Fibroblast of the conjunctiva (primary cell): ENCODE measurements around the gene FGF2.
A peak's percentile ranks its signal among the peaks of the same experiment; 100 is the strongest.
"Not testable (repeated sequence)": the region's sequence is repeated elsewhere in the genome, so short reads cannot be mapped to it uniquely, and the experiment has no call there.

Experiments
- DNase-seq: peaks from one replicate; pipeline ENCODE4 v3.0.0-alpha.2; 2010; ENCODE audit warnings: low read depth

Gene FGF2

DNA sequence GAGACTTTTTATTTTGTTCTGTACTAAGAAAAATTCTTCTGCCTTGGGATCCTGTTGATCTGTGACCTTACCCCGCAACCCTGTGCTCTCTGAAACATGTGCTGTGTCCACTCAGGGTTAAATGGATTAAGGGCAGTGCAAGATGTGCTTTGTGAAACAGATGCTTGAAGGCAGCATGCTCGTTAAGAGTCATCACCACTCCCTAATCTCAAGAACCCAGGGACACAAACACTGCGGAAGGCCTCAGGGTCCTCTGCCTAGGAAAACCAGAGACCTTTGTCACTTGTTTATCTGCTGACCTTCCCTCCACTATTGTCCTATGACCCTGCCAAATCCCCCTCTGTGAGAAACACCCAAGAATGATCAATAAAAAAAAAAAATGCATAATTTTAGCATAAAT, 13.8 kb upstream of the FGF2 start:
- DNase-seq: not testable (repeated sequence)

DNA sequence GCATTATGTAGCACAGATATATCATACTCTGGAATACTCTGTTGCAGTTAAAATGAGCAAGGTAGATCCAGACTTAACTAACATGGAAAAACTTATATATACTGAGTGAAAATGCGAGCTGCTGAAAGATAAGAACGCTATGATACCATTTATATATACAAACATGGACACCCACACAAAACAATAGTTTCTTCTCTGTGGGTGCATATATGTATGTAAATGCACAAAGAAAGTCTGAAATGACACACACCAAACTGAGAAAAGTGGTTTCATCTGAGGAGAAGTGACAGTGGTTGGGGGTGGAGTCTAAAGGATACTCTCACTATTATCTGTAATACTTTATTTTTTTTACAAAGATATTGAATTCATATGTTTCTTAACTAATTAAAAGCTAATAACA, 12.2 kb upstream of the FGF2 start:
- DNase-seq: no peak

DNA sequence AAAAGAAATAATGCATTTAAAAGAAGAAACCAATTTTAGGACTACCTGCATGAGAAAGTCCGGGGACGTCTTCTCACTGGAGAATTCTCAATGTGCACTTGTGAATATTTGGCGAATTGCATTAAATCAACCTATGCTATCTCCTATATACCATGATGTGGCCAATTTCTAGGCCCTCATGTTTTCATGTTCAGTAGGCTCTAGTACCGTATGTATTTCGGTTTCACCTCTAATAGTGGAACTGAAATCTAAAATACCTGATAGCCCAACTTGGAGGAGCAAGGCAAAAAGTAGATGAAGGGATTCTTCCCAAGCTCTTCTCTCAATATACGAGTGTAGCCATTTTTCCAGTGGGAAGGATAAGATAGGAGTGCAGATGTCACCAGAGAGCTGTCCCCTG, 11.4 kb upstream of the FGF2 start:
- no peak for DNase-seq

DNA sequence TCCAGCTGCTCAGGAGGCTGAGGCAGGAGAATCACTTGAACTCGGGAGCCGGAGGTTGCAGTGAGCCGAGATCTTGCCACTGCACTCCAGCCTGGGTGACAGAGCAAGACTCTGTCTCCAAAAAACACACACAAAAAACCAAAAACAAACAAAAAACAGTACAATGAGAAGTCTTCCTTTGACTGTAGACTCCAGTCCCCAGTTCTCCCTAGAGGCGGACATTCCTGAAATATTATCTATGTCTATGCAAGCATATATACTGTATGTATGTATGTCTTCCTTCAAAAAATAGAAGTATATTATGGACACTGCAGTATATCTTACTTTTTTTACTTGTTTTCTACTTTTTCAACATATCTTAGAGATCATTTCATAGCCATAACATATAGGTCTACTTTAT, 10.2 kb upstream of the FGF2 start:
- no peak for DNase-seq

DNA sequence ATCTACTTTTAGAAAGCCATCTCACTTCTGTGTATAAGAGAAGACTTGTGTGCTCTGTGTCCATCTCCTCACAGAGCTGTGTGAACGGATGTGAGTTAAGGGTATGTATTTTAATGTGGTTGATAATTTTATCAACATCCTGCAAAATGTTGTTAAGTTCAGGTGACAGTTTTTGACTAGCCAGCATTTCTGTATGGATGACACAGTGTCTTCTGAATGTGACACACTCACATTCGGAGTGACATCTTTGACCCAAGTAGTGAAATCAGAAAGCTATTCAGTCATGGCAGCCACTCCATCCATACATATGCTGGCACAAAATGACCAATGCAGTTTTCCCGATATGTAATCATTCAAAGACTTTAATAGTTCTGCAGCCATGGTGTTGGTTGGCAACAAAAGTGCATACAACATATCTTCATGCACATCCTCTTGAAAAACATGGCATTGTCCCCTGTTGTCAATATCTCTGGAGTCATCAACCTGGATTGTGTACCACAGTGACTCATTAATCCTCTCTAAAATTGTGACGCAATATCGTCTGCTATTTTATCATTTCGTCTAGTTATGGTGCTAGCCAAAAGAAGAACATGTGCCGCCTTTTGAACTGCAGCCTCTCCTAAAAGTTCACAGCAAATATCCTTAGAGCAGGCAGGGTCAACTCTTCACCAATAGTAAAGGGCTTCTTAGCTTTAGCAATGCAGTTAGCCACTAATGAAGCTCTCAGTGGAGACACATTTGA, 6.8 kb upstream of the FGF2 start:
- no peak for DNase-seq

DNA sequence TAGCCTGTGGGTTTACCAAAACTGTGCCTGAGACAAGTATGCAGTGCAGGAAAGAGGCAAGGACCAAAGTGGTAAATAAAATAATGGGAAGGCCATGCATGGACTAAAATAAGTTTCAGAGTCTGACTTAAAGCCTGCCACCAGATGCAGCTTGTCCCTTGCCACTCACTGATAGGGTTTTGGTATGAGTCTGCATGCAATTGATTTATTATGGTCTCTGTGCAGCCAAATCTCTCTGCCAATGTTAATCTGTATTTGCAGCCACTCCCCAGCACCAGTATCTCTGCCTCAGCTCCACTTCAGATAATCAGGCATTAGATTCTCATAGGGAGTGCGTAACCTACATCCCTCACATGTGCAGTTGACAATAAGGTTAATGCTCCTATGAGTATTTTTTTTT, 5.5 kb upstream of the FGF2 start:
- no peak for DNase-seq

- DNase-seq: no peak
These were observed 4.2 kb upstream of the FGF2 start for GRCh38 chr4:122822466-122822865.

GRCh38 chr4:122823476-122823875, 3.2 kb upstream of the FGF2 start:
- DNase-seq: no peak

DNA sequence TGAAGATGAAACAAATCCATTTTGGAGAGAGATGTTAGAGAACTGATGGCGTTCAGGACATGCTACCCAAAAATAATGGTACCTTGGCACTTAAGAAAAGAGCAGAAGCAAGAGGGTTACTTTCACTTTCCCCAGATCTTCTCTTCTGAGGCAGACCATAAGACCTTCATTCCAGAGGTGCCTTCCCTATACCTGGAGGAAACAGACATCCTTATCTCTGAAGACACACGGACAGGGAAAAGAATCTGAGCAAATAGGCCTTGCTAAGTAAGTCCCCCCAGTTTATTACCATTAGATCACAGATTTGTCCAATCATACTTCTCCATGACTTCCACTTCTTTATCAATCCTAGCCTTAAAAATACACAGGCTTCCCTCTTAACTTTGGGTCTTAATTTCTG, 2.0 kb upstream of the FGF2 start:
- no peak for DNase-seq

DNA sequence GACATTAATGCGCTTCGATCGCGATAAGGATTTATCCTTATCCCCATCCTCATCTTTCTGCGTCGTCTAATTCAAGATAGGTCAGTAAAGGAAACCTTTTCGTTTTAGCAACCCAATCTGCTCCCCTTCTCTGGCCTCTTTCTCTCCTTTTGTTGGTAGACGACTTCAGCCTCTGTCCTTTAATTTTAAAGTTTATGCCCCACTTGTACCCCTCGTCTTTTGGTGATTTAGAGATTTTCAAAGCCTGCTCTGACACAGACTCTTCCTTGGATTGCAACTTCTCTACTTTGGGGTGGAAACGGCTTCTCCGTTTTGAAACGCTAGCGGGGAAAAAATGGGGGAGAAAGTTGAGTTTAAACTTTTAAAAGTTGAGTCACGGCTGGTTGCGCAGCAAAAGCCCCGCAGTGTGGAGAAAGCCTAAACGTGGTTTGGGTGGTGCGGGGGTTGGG, 528 bp upstream of the FGF2 start:
- no peak for DNase-seq

DNA sequence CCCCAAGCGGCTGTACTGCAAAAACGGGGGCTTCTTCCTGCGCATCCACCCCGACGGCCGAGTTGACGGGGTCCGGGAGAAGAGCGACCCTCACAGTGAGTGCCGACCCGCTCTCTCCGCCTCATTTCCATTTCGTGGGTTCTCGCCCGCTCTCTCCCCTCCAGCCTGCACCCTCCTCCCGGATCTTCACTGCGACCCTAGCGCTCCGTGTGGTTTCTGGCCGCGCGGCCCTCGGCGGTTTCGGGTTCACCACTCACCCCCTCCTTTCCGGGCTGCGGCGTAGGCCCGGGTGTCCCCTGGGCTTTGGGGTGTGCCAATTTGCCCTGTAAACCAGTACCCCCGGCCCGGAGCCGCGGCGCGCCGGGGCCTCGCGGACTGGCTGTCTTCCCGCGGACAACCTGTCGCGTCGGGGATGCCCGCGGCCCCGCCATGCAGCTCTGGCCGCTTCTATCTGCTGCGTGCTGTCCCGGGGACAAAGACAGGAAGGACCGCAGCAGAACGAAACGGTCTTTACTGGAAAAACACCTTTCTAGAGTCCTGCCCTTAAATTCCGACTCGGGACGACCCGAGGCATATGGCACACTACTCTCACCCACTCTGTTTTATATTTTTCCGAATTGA, 737 bp downstream of the FGF2 start:
- DNase-seq: no peak

GRCh38 chr4:122827879-122828601, 1.4 kb downstream of the FGF2 start:
- DNase-seq: peak; percentile 53

- peak; percentile 80 for DNase-seq
These were observed 3.9 kb downstream of the FGF2 start for GRCh38 chr4:122830426-122831095.

GRCh38 chr4:122831515-122832196, 5.0 kb downstream of the FGF2 start:
- DNase-seq: no peak

GRCh38 chr4:122832732-122833131, 6.1 kb downstream of the FGF2 start:
- DNase-seq: no peak

DNA sequence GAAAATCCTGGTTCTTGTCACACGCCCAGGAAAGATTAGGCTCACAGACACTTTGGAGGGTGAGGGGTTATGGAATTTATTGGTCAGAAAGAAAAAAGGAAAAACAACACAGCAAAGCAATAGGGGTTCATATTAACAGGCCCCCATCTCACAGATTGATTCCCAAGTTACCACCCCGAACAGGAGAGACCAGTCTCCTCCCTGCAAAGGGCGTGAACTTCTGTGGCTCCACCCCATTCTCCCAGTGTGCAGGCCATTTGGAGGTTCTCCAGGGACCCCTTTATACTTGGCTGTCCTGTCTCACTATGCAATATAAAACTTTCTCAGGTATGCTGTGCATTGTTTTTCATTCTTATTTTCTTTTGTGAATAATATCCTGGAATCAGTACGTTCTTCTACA, 7.4 kb downstream of the FGF2 start:
- no peak for DNase-seq

DNA sequence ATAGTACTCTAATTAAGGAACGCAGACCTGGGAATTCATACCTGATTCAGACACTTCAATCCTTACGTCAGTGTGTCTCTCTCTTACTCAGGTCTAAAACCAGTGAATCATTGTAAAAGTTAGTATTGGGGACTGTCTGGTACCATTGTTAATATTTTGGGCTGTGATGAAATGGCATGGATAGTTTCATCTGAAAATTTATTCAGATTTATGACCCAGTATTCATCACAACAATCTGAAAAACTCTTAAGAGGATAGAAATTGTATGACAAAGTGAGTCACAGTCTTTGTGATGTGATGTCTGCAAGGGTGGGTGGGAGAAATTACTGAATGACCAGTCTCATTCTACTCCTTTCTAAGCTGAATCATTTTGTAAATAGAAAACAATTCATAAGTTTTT, 10.3 kb downstream of the FGF2 start:
- DNase-seq: no peak

GRCh38 chr4:122838034-122838433, 11.4 kb downstream of the FGF2 start:
- DNase-seq: no peak

DNA sequence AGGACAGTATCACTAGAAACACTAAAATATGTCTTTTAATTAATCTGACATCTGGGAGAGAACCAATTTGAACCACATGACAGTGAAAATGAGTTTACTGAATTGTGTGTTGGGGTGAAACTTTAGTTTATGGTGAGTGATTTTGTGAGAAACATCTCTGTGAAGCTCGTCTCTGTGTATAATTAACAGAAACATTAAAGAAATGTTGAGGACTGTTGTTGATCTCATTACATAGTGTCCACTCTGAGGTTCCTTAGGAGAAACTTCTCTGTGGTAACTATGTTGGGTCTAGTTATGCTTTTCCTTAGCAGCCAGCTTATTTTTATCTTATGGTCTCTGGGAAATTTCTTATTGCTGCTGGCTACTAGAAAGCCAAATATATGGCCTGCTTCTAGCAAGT, 15.8 kb downstream of the FGF2 start:
- no peak for DNase-seq

DNA sequence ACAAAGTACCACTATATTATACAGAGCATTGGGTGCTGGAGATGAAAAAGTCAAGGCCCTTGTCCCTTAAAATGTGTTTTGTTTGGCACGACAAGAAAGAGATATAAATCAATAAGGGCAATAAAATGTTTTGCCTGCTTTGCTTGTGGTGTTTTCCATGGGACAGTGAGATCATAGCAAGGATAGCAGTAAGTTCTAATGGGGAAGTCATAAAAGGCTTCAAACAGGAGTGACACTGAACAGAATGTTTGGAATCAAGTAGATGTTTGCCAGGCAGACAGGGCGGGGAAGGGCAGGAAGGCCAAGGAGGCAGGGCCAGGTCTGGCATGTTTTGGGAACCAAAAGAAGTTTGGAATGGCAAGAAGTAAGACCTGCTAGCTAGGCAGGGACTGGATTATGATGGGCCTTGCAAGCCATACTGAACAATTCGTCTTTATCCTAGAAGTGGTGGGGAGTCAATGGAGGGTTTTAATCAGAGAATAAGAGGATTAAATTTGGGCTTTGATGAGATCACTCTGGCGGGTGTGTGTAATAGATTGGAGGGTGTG, 16.4 kb downstream of the FGF2 start:
- DNase-seq: no peak

GRCh38 chr4:122844391-122844790, 17.8 kb downstream of the FGF2 start:
- DNase-seq: not testable (repeated sequence)

DNA sequence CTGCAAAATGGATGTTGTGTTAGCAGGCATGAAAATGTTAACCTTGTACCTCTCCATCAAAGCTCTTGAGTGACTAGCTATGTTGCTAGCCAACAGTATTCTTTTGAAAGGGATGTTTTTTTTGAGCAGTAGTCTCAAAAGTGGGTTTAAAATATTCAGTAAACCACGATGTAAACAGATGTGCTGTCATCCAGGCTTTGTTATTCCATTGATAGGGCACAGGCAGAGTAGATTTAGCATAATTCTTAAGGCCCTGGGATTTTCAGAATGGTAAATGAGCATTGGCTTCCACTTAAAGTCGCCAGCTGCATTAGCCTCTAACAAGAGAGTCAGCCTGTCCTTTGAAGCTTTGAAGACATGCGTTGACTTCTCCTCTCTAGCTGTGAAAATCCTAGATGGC, 18.4 kb downstream of the FGF2 start:
- no peak for DNase-seq
